ENCODE measurements around the gene NTSR2.

DNA sequence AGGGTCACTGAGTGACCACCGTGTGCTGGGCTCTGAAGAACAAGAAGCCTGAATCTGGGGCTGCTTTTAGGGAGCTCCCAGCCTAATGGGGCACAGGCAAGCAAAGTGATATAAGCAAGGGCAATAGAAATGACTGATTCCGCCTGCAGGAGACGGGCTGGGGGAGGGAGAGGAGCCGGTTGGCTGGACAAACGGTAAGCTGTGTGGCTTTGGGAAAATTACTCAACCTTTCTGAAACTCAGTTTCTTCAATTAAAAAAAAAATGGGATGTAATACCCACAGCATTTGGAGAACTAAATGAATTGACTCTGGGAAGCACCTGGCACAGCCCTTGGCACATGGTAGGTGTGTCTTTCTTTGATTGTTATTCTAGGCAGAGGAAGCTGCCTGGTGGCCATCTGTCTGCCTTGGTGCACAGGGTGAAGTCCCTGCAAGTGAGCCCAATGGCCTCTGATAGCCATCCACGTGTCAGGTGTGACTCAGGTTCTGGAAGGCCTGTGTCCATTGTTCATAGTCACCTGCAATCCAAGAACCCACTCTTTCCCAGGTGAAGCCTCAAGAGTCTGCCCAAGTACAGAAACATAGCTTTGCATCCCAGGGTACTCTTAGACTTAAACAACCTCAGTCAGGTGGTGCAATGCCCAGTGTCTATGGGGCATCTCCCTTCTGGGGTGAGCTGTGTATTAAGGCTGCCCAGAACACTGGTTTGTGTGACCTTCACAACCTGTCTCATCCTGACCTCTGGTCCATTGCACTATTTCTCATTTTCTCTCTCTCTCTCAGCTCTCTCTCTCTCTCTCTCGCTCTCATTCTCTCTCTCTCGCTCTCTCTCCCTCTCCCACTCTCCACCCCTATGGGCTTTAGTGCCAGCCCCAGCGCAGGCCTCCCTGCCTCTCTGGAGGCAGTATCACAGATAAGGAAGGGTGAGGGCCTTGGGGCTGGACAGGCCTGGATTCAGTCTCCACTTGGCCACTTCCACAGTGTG, 30.0 kb upstream of the NTSR2 start:
- TF ChIP-seq POLR2A (IDR thresholded peaks at IDR 0.05; ENCODE audit: control extremely low read depth in 1 of 2, low read depth in 2 of 2, low read length in 2 of 2), result no peak
- no peak for TF ChIP-seq CTCF (IDR thresholded peaks at IDR 0.05; ENCODE audit: control extremely low read depth in 1 of 3, insufficient read depth in 1 of 3, low read depth in 1 of 3, low read length in 3 of 3)
